CD4-positive, alpha-beta T cell (primary cell): ENCODE data around the gene ALDH16A1. TPM values are rescaled to one million over a fixed set of nuclear protein-coding genes. Genes with fewer than 3 reads are reported as not detected.
A peak's percentile ranks its signal among the peaks of the same experiment; 100 is the strongest.
"Not testable (repeated sequence)": the region's sequence is repeated elsewhere in the genome, so short reads cannot be mapped to it uniquely, and the experiment has no call there.

Source experiments
- ATAC-seq: fragments of 200-7000 bp; cut with Tn5 transposase; one replicate; pipeline ENCODE4 v1.10.0; 2022; ENCODE audit warnings: mild to moderate bottlenecking; ENCODE audit not compliant: poor library complexity
- CTCF ChIA-PET: fragments of 350-600 bp; sonication (Branson Sonifier 250); formaldehyde crosslinking; loops from one replicate; lab custom pipeline; 2021; ENCODE audit warnings: antibody characterized with exemption, inconsistent platforms; lab: Charles Lee
- POLR2A ChIA-PET: fragments of 350-600 bp; sonication (Branson Sonifier 250); formaldehyde crosslinking; loops from one replicate; lab custom pipeline; 2021; ENCODE audit warnings: antibody characterized with exemption, inconsistent platforms; lab: Charles Lee
- DNase-seq, 14 experiments: peaks; one replicate each; pipeline ENCODE4 v3.0.0-alpha.2; 2013 to 2020; ENCODE audit warnings: mixed read lengths in 2 of 14
- H3K27ac ChIP-seq, 2 donors: one replicate each; pipeline versions ENCODE4 v1.5.1 to v1.7.0; 2013; ENCODE audit warnings: low read length in 2 of 2, low read depth in 1 of 2, mild to moderate bottlenecking in 1 of 2
- H3K27me3 ChIP-seq, 2 experiments: 1 replicate in 1 of 2; 2 replicates in 1 of 2; pipeline versions ENCODE4 v1.6.1 to v1.7.0; 2013; ENCODE audit warnings: low read length in 2 of 2, control low read depth in 1 of 2, mild to moderate bottlenecking in 1 of 2, moderate library complexity in 1 of 2; ENCODE audit not compliant: insufficient read depth in 2 of 2, control insufficient read depth in 1 of 2
- H3K36me3 ChIP-seq: one replicate; pipeline ENCODE4 v1.6.1; 2013; ENCODE audit warnings: low read length, control low read depth; ENCODE audit not compliant: insufficient read depth
- H3K4me1 ChIP-seq: one replicate; pipeline ENCODE4 v1.6.1; 2013; ENCODE audit warnings: low read length, control low read depth; ENCODE audit not compliant: insufficient read depth
- H3K4me3 ChIP-seq: one replicate; pipeline ENCODE4 v1.5.1; 2013; ENCODE audit warnings: mild to moderate bottlenecking, low read length, moderate library complexity
- H3K9me3 ChIP-seq, 2 experiments: 1 replicate in 1 of 2; 2 replicates in 1 of 2; pipeline versions ENCODE4 v1.6.1 to v1.7.0; 2013; ENCODE audit warnings: low read length in 2 of 2, mild to moderate bottlenecking in 2 of 2, control low read depth in 1 of 2, moderate library complexity in 1 of 2; ENCODE audit not compliant: control insufficient read depth in 1 of 2, insufficient read depth in 1 of 2
- H3K27ac Mint-ChIP-seq: one replicate; pipeline ENCODE4 v1.8.0; 2020; ENCODE audit warnings: mixed read lengths
- H3K27me3 Mint-ChIP-seq: one replicate; pipeline ENCODE4 v1.8.0; 2021; ENCODE audit warnings: mixed read lengths
- H3K36me3 Mint-ChIP-seq: one replicate; pipeline ENCODE4 v1.8.0; 2021; ENCODE audit warnings: low read depth, mixed read lengths
- H3K4me1 Mint-ChIP-seq: one replicate; pipeline ENCODE4 v1.8.0; 2021; ENCODE audit warnings: low read depth, mixed read lengths
- H3K4me3 Mint-ChIP-seq: one replicate; pipeline ENCODE4 v1.8.0; 2020; ENCODE audit warnings: mild to moderate bottlenecking, mixed read lengths
- H3K9me3 Mint-ChIP-seq: one replicate; pipeline ENCODE4 v1.8.0; 2020; ENCODE audit warnings: mixed read lengths
- intact Hi-C, 2 experiments: fragments of 100-400 bp; cut with DNase I in 1 of 2; cut with micrococcal nuclease in 1 of 2; formaldehyde crosslinking; loops; one replicate each; pipeline versions ENCODE4 v1.15.1 to v1.9.0; 2023 to 2025; cut with DNase I, micrococcal nuclease
- total RNA-seq, 174 experiments: library from RNA in 2 of 174; stranded (reverse) in 2 of 174; gene quantifications; one replicate each; pipeline ENCODE4 v1.2.3 and lab custom pipeline; 2021 to 2026
- TF ChIP-seq, protein P1 (sequence below): fragments of 200-600 bp; IDR thresholded peaks from one replicate; pipeline ENCODE4 v1.8.0; 2022; ENCODE audit warnings: antibody characterized with exemption, mild to moderate bottlenecking

The ALDH16A1 gene
- total RNA-seq, 2 experiments from 2014 or later, result 25.1 to 25.8 TPM

DNA sequence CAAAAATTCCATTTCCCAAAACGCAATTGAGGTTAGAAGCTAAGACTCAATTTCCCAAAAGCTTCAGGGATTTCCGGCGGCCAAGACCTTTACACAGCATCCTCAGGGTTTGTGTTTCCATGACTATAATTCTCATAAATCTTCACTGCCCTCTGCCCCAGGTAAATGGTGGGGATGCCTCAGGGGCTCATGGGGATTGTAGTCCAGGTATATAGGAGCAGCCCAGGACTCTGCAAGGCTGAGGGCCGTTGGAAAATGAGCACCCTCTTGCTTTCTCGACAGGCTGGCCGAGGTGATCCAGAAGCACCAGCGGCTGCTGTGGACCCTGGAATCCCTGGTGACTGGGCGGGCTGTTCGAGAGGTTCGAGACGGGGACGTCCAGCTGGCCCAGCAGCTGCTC is 6.4 kb downstream of the ALDH16A1 start:
- H3K9me3 Mint-ChIP-seq, result no peaks in the 10 kb centered on the region
- ChIA-PET CTCF (interaction anchor here (1.3 to 1.5 kb wide), 2 partner anchors 13 to 16 kb away, joined by 3 to 4 read pairs; no protein-coding TSS in a partner anchor), POLR2A (no interaction called here)
- Histone ChIP-seq H3K9me3 (no peaks in the 10 kb centered on the region), H3K4me3 (no peak overlapping the region), H3K36me3 (peaks cover 41% of the 10 kb centered on the region), H3K27ac (no peak overlapping the region), H3K4me1 (peaks cover 34% of the 10 kb centered on the region), H3K27me3 (no peaks in the 10 kb centered on the region)
- H3K27me3 Mint-ChIP-seq, result no peaks in the 10 kb centered on the region
- no peak for DNase-seq
- peaks cover 37% of the 10 kb centered on the region for H3K36me3 Mint-ChIP-seq
- intact Hi-C loops, result no loop called here
- H3K4me1 Mint-ChIP-seq, result peaks cover 10% of the 10 kb centered on the region
- TF ChIP-seq, protein P1, sequence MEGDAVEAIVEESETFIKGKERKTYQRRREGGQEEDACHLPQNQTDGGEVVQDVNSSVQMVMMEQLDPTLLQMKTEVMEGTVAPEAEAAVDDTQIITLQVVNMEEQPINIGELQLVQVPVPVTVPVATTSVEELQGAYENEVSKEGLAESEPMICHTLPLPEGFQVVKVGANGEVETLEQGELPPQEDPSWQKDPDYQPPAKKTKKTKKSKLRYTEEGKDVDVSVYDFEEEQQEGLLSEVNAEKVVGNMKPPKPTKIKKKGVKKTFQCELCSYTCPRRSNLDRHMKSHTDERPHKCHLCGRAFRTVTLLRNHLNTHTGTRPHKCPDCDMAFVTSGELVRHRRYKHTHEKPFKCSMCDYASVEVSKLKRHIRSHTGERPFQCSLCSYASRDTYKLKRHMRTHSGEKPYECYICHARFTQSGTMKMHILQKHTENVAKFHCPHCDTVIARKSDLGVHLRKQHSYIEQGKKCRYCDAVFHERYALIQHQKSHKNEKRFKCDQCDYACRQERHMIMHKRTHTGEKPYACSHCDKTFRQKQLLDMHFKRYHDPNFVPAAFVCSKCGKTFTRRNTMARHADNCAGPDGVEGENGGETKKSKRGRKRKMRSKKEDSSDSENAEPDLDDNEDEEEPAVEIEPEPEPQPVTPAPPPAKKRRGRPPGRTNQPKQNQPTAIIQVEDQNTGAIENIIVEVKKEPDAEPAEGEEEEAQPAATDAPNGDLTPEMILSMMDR, result no peak
- no peak overlapping the region for H3K4me3 Mint-ChIP-seq
- peak overlapping the region; percentile 14 for H3K27ac Mint-ChIP-seq
- ATAC-seq, result no peak

DNA sequence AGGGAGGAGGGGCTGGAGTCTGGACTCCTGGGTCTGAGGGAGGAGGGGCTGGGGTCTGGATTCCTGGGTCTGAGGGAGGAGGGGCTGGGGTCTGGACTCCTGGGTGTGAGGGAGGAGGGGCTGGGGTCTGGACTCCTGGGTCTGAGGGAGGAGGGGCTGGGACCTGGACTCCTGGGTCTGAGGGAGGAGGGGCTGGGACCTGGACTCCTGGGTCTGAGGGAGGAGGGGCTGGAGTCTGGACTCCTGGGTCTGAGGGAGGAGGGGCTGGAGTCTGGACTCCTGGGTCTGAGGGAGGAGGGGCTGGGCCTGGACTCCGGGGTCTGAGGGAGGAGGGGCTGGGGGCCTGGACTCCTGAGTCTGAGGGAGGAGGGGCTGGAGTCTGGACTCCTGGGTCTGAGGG is 8.1 kb downstream of the ALDH16A1 start:
- Histone ChIP-seq H3K36me3 (peaks cover 55% of the 10 kb centered on the region), H3K4me1 (peaks cover 44% of the 10 kb centered on the region)
- H3K27ac ChIP-seq, H3K9me3 ChIP-seq, DNase-seq, H3K9me3 Mint-ChIP-seq, ATAC-seq, H3K4me1 Mint-ChIP-seq, H3K27me3 ChIP-seq, CTCF ChIA-PET, H3K4me3 ChIP-seq, H3K4me3 Mint-ChIP-seq, H3K27ac Mint-ChIP-seq, intact Hi-C loops, H3K27me3 Mint-ChIP-seq, POLR2A ChIA-PET: not testable (repeated sequence)
- peaks cover 36% of the 10 kb centered on the region for H3K36me3 Mint-ChIP-seq

DNA sequence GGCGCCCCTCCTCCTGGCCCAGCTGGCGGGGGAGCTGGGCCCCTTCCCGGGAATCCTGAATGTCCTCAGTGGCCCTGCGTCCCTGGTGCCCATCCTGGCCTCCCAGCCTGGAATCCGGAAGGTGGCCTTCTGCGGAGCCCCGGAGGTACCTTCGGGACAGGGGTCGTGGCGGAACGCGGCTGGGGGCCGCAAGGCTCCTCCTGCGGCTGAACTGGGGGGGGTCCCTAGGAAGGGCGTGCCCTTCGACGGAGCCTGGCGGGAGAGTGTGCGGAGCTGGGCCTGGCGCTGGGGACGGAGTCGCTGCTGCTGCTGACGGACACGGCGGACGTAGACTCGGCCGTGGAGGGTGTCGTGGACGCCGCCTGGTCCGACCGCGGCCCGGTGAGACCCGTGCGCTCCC is 8.6 kb downstream of the ALDH16A1 start:
- Mint-ChIP-seq H3K36me3 (peaks cover 31% of the 10 kb centered on the region), H3K27me3 (no peaks in the 10 kb centered on the region), H3K9me3 (no peaks in the 10 kb centered on the region), H3K4me1 (peaks cover 4% of the 10 kb centered on the region), H3K27ac (no peak overlapping the region), H3K4me3 (no peak overlapping the region)
- DNase-seq (no peak), ATAC-seq (no peak)
- peaks cover 49% of the 10 kb centered on the region for H3K4me1 ChIP-seq
- H3K4me3 ChIP-seq, result no peak overlapping the region
- no peaks in the 10 kb centered on the region for H3K27me3 ChIP-seq
- CTCF ChIA-PET, result no interaction called here
- H3K9me3 ChIP-seq, result no peaks in the 10 kb centered on the region
- TF ChIP-seq, protein P1, result no peak
- H3K27ac ChIP-seq, result no peak overlapping the region
- intact Hi-C loops, result no loop called here
- POLR2A ChIA-PET, result no interaction called here
- H3K36me3 ChIP-seq, result peaks cover 55% of the 10 kb centered on the region

DNA sequence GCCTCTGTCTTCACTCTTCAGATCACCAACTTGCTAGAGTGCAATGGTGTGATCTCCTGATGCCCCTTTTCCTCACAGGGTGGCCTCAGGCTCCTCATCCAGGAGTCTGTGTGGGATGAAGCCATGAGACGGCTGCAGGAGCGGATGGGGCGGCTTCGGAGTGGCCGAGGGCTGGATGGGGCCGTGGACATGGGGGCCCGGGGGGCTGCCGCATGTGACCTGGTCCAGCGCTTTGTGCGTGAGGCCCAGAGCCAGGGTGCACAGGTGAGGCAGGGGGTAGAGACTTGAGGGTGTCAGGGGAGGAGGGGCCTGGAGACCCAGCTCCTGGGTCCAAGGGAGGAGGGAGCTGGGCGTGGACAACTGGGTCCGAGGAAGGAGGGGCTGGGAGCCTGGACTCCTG is 9.5 kb downstream of the ALDH16A1 start:
- H3K27ac Mint-ChIP-seq, result peak overlapping the region; percentile 39
- intact Hi-C loops, result no loop called here
- ATAC-seq (no peak), DNase-seq (no peak)
- no peak overlapping the region for H3K4me3 Mint-ChIP-seq
- H3K4me1 Mint-ChIP-seq, result peaks cover 4% of the 10 kb centered on the region
- no peaks in the 10 kb centered on the region for H3K27me3 Mint-ChIP-seq
- Histone ChIP-seq H3K27ac (peak overlapping the region in 1 of 2 donors; percentile 1), H3K27me3 (no peaks in the 10 kb centered on the region), H3K9me3 (no peaks in the 10 kb centered on the region), H3K4me1 (peaks cover 56% of the 10 kb centered on the region), H3K4me3 (no peak overlapping the region), H3K36me3 (peaks cover 57% of the 10 kb centered on the region)
- ChIA-PET CTCF (no interaction called here), POLR2A (no interaction called here)
- TF ChIP-seq, protein P1, result no peak
- H3K9me3 Mint-ChIP-seq, result no peaks in the 10 kb centered on the region
- peaks cover 24% of the 10 kb centered on the region for H3K36me3 Mint-ChIP-seq
